GM19238 (cell line): ENCODE data around the gene C13orf42.

Experiments used
- DNase-seq: peaks from one replicate; pipeline ENCODE4 v3.0.0; 2011; ENCODE audit warnings: low spot score; ENCODE audit not compliant: insufficient read length

Gene C13orf42

DNA sequence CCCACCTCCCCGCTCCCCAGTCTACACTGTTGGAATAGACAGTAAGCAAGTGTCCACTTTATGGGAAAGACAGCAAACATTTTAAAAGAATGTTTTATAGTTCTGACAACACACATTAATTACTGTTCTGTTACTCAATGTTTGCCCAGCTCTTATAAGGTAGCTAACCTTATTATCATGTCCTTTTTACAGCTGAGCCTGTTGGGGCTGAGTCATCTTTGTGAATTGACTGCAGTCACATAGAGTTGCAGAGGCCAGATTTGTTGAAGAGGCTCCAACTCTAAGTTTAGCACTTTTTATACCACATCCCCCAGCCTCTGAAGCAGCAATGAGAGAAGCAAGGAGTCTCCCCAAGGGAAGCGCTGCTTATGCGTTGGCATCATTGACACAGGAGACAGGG, 76.2 kb downstream of the C13orf42 start:
- no peak for DNase-seq

DNA sequence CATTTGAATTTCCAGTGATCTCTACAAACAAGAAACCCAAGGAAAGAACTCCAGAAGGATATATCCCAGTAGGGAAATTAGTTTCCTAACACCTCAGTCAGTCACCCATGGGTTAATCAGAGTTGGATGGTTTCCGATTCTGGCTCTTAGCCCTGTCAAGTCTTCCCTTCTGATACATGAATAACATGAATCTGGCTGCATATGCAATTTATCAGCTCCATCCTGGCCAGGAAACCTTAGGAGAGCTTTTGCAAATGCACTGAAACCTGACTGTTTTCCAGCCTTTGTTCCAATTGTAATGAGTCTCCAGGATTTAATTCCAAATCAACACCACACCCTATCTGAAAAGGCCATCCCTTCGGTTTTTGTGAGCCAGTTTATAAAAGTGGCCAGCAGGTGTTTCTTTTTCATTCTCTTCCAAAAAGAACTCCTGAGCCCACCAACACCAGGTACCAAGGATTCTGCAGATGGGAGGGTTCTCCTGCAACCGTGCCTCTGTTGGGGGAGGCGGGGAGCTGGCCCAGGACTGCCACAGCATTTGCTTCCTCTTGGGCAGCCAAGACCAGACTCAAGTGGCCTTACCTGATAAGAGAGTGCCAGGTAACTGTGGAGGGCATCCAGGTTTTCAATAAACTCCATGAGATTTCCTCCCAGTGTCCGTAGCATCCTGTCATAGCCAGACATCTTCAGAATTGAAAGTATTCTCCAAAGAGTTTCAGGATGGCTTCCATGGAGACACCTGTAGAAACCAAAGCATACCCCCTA, 77.5 kb downstream of the C13orf42 start:
- no peak for DNase-seq

DNA sequence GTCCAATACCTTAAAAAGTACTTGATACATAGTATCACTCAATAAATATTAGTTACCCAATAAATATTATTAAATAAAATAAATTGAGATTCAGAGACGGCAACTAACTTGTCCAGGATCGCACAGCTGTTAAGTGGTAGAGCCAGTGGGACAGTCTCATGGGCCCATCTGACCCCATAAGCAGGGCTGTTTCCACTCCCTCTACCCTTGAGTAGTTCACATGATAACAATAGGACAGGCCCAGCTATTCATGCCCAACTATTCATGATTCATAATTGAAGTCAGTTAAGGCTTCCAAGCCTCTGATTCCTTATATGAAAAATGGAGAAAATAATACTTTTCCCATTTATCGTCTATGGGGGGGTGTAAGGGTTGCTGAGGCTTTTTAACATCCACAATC, 78.2 kb downstream of the C13orf42 start:
- DNase-seq = no peak
